IPS-18a (cell line): ENCODE measurements around the gene HOXA11.

Experiments
- H3K27ac ChIP-seq: one replicate; pipeline ENCODE4 v1.5.1; 2013; ENCODE audit warnings: low read length
- H3K27me3 ChIP-seq: one replicate; pipeline ENCODE4 v1.6.1; 2013; ENCODE audit warnings: mild to moderate bottlenecking, low read length; ENCODE audit not compliant: control insufficient read depth, insufficient read depth
- H3K36me3 ChIP-seq: one replicate; pipeline ENCODE4 v1.6.1; 2013; ENCODE audit warnings: low read depth, low read length; ENCODE audit not compliant: control insufficient read depth
- H3K4me1 ChIP-seq: one replicate; pipeline ENCODE4 v1.6.1; 2013; ENCODE audit warnings: low read depth, low read length; ENCODE audit not compliant: control insufficient read depth
- H3K4me3 ChIP-seq: one replicate; pipeline ENCODE4 v1.5.1; 2013; ENCODE audit warnings: low read length
- H3K9ac ChIP-seq: one replicate; pipeline ENCODE4 v1.6.1; 2013; ENCODE audit warnings: mild to moderate bottlenecking, low read length, moderate library complexity
- H3K9me3 ChIP-seq: one replicate; pipeline ENCODE4 v1.6.1; 2013; ENCODE audit warnings: low read depth, low read length; ENCODE audit not compliant: control insufficient read depth

HOXA11 gene

GRCh38 chr7:27155816-27156507 lies 29.1 kb downstream of the HOXA11 start:
- H3K27me3 ChIP-seq = peaks cover 100% of the 10 kb centered on the region
- H3K4me1 ChIP-seq = peaks cover 3% of the 10 kb centered on the region
- no peak overlapping the region for H3K9ac ChIP-seq
- H3K27ac ChIP-seq = no peak overlapping the region
- no peaks in the 10 kb centered on the region for H3K9me3 ChIP-seq
- H3K36me3 ChIP-seq = no peaks in the 10 kb centered on the region
- peak overlapping the region; percentile 51 for H3K4me3 ChIP-seq

GRCh38 chr7:27154901-27155815 lies 29.9 kb downstream of the HOXA11 start:
- no peaks in the 10 kb centered on the region for H3K9me3 ChIP-seq
- H3K36me3 ChIP-seq = no peaks in the 10 kb centered on the region
- no peak overlapping the region for H3K4me3 ChIP-seq
- H3K4me1 ChIP-seq = peaks cover 3% of the 10 kb centered on the region
- no peak overlapping the region for H3K27ac ChIP-seq
- H3K27me3 ChIP-seq = peaks cover 100% of the 10 kb centered on the region
- no peak overlapping the region for H3K9ac ChIP-seq

- peaks cover 100% of the 10 kb centered on the region for H3K27me3 ChIP-seq
- H3K36me3 ChIP-seq = no peaks in the 10 kb centered on the region
- no peak overlapping the region for H3K9ac ChIP-seq
- peaks cover 3% of the 10 kb centered on the region for H3K4me1 ChIP-seq
- H3K4me3 ChIP-seq = no peak overlapping the region
- H3K9me3 ChIP-seq = no peaks in the 10 kb centered on the region
- no peak overlapping the region for H3K27ac ChIP-seq
These were observed 30.7 kb downstream of the HOXA11 start for GRCh38 chr7:27154369-27154768.

- H3K4me3 ChIP-seq = no peak overlapping the region
- H3K9ac ChIP-seq = no peak overlapping the region
- H3K4me1 ChIP-seq = peaks cover 3% of the 10 kb centered on the region
- H3K36me3 ChIP-seq = no peaks in the 10 kb centered on the region
- peaks cover 100% of the 10 kb centered on the region for H3K27me3 ChIP-seq
- H3K9me3 ChIP-seq = no peaks in the 10 kb centered on the region
- no peak overlapping the region for H3K27ac ChIP-seq
These were observed 31.5 kb downstream of the HOXA11 start for GRCh38 chr7:27153526-27153925.

- Histone ChIP-seq H3K9ac (no peak overlapping the region), H3K36me3 (no peaks in the 10 kb centered on the region), H3K4me1 (peaks cover 3% of the 10 kb centered on the region), H3K4me3 (no peak overlapping the region), H3K27ac (no peak overlapping the region), H3K27me3 (peaks cover 100% of the 10 kb centered on the region), H3K9me3 (no peaks in the 10 kb centered on the region)
These were observed 32.1 kb downstream of the HOXA11 start for GRCh38 chr7:27152816-27153442.

GRCh38 chr7:27151931-27152815 lies 32.9 kb downstream of the HOXA11 start, which contains the start of gene HOXA3:
HOXA3 (minus strand) TSS chr7:27152583; CDS start chr7:27110640, 41,943 bp downstream.
- H3K4me3 ChIP-seq = no peak within 1 kb of the TSS
- no peaks in the 10 kb centered on the region for H3K9me3 ChIP-seq
- peaks cover 3% of the 10 kb centered on the region for H3K4me1 ChIP-seq
- no peak within 1 kb of the TSS for H3K27ac ChIP-seq
- H3K9ac ChIP-seq = no peak within 1 kb of the TSS
- no peaks in the 10 kb centered on the region for H3K36me3 ChIP-seq
- peaks cover 100% of the 10 kb centered on the region for H3K27me3 ChIP-seq

- no peaks in the 10 kb centered on the region for H3K9me3 ChIP-seq
- no peaks in the 10 kb centered on the region for H3K36me3 ChIP-seq
- no peak overlapping the region for H3K9ac ChIP-seq
- peaks cover 100% of the 10 kb centered on the region for H3K27me3 ChIP-seq
- peaks cover 2% of the 10 kb centered on the region for H3K4me1 ChIP-seq
- H3K4me3 ChIP-seq = peak overlapping the region; percentile 31
- no peak overlapping the region for H3K27ac ChIP-seq
These were observed 33.6 kb downstream of the HOXA11 start for GRCh38 chr7:27151341-27151930.

GRCh38 chr7:27150568-27151340 lies 34.3 kb downstream of the HOXA11 start:
- H3K4me1 ChIP-seq = no peaks in the 10 kb centered on the region
- peaks cover 100% of the 10 kb centered on the region for H3K27me3 ChIP-seq
- H3K9ac ChIP-seq = no peak overlapping the region
- no peaks in the 10 kb centered on the region for H3K9me3 ChIP-seq
- no peak overlapping the region for H3K27ac ChIP-seq
- H3K36me3 ChIP-seq = no peaks in the 10 kb centered on the region
- H3K4me3 ChIP-seq = peak overlapping the region; percentile 31

GRCh38 chr7:27149842-27150567 lies 35.0 kb downstream of the HOXA11 start:
- Histone ChIP-seq H3K9me3 (no peaks in the 10 kb centered on the region), H3K27ac (no peak overlapping the region), H3K36me3 (no peaks in the 10 kb centered on the region), H3K9ac (no peak overlapping the region), H3K4me3 (no peak overlapping the region), H3K27me3 (peaks cover 100% of the 10 kb centered on the region), H3K4me1 (no peaks in the 10 kb centered on the region)
